ACC112 (cell line): ENCODE data around the gene YJEFN3.

Experiments used
- H2AFZ ChIP-seq: fragments of 200-600 bp; sonication (generic); one replicate; pipeline ENCODE4 v1.6.0; 2017; ENCODE audit warnings: antibody characterized with exemption, low read length; ENCODE audit not compliant: unreplicated experiment
- H3K27ac ChIP-seq: fragments of 200-600 bp; sonication (generic); 2 replicates; pipeline ENCODE4 v1.5.1; 2014; ENCODE audit warnings: low read depth, mild to moderate bottlenecking, antibody characterized with exemption, low read length, moderate library complexity
- H3K27me3 ChIP-seq: fragments of 200-600 bp; sonication (generic); 2 replicates; pipeline ENCODE4 v1.6.1; 2014; ENCODE audit warnings: mild to moderate bottlenecking, antibody characterized with exemption, low read length, moderate library complexity, mixed read lengths; ENCODE audit not compliant: insufficient read depth
- H3K36me3 ChIP-seq: fragments of 200-600 bp; sonication (generic); 2 replicates; pipeline ENCODE4 v1.6.1; 2016; ENCODE audit warnings: mild to moderate bottlenecking, antibody characterized with exemption, low read length, moderate library complexity, mixed read lengths; ENCODE audit not compliant: insufficient read depth
- H3K4me1 ChIP-seq: fragments of 200-600 bp; sonication (generic); one replicate; pipeline ENCODE4 v1.6.1; 2016; ENCODE audit warnings: low read length, mixed read lengths; ENCODE audit not compliant: insufficient read depth, unreplicated experiment, control insufficient read depth
- H3K4me3 ChIP-seq: fragments of 200-600 bp; sonication (generic); 2 replicates; pipeline ENCODE4 v1.5.1; 2014; ENCODE audit warnings: mild to moderate bottlenecking, low read depth, low read length
- H3K79me2 ChIP-seq: fragments of 200-600 bp; sonication (generic); one replicate; pipeline ENCODE4 v1.6.0; 2016; ENCODE audit warnings: low read length; ENCODE audit not compliant: control insufficient read depth, unreplicated experiment, insufficient read depth

YJEFN3 gene

DNA sequence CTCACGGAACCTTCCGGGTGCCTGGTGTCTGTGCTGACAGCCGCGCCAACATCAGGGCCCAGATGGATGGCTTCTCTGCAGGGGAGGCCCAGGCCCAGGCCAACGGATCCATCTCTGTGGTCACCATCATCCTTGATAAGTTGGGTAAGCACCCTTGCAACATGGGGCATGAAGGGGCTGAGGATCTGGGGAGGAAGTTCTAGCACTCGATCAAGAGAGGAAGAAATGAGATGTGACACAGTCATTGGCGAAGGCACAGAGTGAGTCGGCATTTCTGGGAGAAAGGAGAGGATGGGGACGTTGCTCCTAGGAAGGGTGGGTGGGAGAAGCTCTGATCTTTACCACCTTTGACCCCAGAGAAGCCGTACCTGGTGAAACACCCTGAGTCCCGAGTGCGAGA, 13.8 kb downstream of the YJEFN3 start:
- Histone ChIP-seq H3K79me2 (no peaks in the 10 kb centered on the region), H3K27ac (no peak overlapping the region), H3K4me1 (peaks cover 4% of the 10 kb centered on the region), H3K27me3 (no peaks in the 10 kb centered on the region), H3K36me3 (no peaks in the 10 kb centered on the region), H3K4me3 (no peak overlapping the region), H2AFZ (no peak overlapping the region)

DNA sequence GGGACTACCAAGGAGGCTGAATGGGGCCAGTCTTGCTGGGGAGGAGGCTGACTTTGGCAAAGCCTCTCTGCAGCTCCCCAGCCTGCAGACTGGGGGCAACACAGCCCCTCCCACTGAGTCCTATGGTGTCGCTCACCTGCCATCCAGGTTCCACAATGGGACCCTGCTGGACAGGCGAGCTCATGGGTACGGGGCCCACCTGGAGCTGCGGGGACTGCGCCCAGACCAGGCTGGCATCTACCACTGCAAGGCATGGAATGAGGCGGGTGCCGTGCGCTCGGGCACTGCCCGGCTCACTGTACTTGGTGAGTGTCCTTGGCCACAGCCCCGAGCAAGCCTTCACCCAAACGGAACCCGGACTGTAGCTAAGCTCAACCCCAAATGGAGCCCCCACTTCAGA, 14.4 kb downstream of the YJEFN3 start:
- Histone ChIP-seq H3K27me3 (no peaks in the 10 kb centered on the region), H3K4me3 (no peak overlapping the region), H2AFZ (no peak overlapping the region), H3K27ac (no peak overlapping the region), H3K79me2 (no peaks in the 10 kb centered on the region), H3K4me1 (peaks cover 4% of the 10 kb centered on the region), H3K36me3 (no peaks in the 10 kb centered on the region)

DNA sequence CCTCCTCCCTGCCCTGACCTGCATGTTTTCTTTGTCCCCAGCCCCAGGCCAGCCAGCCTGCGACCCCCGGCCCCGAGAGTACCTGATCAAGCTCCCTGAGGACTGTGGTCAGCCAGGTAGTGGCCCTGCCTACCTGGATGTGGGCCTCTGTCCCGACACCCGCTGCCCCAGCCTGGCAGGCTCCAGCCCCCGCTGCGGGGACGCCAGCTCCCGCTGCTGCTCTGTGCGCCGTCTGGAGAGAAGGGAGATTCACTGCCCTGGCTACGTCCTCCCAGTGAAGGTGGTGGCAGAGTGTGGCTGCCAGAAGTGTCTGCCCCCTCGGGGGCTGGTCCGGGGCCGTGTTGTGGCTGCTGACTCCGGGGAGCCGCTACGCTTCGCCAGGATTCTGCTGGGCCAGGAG, 14.9 kb downstream of the YJEFN3 start:
- Histone ChIP-seq H3K79me2 (no peaks in the 10 kb centered on the region), H3K36me3 (no peaks in the 10 kb centered on the region), H3K4me1 (no peaks in the 10 kb centered on the region), H3K27me3 (no peaks in the 10 kb centered on the region), H2AFZ (no peak overlapping the region), H3K4me3 (no peak overlapping the region), H3K27ac (no peak overlapping the region)

DNA sequence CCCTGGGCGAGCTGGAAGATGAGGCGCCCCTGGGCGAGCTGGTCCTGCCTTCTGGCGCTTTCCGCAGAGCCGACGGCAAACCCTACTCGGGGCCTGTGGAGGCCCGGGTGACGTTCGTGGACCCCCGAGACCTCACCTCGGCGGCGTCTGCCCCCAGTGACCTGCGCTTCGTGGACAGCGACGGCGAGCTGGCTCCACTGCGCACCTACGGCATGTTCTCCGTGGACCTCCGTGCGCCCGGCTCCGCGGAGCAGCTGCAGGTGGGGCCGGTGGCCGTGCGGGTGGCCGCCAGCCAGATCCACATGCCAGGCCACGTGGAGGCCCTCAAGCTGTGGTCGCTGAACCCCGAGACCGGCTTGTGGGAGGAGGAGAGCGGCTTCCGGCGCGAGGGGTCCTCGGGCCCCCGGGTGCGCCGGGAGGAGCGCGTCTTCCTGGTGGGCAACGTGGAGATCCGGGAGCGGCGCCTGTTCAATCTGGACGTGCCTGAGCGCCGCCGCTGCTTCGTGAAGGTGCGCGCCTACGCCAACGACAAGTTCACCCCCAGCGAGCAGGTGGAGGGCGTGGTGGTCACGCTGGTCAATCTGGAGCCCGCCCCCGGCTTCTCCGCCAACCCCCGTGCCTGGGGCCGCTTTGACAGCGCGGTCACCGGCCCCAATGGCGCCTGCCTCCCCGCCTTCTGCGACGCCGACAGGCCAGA, 15.7 kb downstream of the YJEFN3 start:
- Histone ChIP-seq H3K27ac (no peak overlapping the region), H3K27me3 (no peaks in the 10 kb centered on the region), H2AFZ (no peak overlapping the region), H3K4me1 (no peaks in the 10 kb centered on the region), H3K79me2 (no peaks in the 10 kb centered on the region), H3K4me3 (no peak overlapping the region), H3K36me3 (no peaks in the 10 kb centered on the region)

DNA sequence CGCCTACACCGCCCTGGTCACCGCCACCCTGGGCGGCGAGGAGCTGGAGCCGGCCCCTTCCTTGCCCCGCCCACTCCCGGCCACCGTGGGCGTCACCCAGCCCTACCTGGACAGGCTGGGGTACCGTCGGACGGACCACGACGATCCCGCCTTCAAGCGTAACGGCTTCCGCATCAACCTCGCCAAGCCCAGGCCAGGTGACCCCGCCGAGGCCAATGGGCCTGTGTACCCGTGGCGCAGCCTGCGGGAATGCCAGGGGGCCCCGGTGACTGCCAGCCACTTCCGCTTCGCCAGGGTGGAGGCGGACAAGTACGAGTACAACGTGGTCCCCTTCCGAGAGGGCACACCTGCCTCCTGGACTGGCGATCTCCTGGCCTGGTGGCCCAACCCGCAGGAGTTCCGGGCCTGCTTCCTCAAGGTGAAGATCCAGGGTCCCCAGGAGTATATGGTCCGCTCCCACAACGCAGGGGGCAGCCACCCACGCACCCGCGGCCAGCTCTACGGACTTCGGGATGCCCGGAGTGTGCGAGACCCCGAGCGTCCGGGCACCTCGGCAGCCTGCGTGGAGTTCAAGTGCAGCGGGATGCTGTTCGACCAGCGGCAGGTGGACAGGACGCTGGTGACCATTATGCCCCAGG, 16.4 kb downstream of the YJEFN3 start:
- H3K27ac ChIP-seq = no peak overlapping the region
- H3K36me3 ChIP-seq = no peaks in the 10 kb centered on the region
- H3K4me3 ChIP-seq = no peak overlapping the region
- H3K27me3 ChIP-seq = no peaks in the 10 kb centered on the region
- H3K4me1 ChIP-seq = no peaks in the 10 kb centered on the region
- H3K79me2 ChIP-seq = no peaks in the 10 kb centered on the region
- no peak overlapping the region for H2AFZ ChIP-seq

DNA sequence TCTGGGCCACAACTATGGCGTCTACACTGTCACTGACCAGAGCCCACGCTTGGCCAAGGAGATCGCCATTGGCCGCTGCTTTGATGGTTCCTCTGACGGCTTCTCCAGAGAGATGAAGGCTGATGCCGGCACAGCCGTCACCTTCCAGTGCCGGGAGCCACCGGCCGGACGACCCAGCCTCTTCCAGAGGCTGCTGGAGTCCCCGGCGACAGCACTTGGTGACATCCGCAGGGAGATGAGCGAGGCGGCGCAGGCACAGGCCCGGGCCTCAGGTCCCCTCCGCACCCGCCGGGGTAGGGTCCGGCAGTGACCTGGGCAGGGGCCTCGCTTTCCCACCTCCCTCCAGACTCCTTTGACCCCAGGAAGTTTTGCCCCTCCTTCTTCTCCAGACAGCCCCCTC, 17.0 kb downstream of the YJEFN3 start:
- H3K79me2 ChIP-seq = no peaks in the 10 kb centered on the region
- H2AFZ ChIP-seq = no peak overlapping the region
- H3K27ac ChIP-seq = no peak overlapping the region
- no peaks in the 10 kb centered on the region for H3K27me3 ChIP-seq
- H3K4me3 ChIP-seq = no peak overlapping the region
- H3K36me3 ChIP-seq = no peaks in the 10 kb centered on the region
- H3K4me1 ChIP-seq = no peaks in the 10 kb centered on the region

DNA sequence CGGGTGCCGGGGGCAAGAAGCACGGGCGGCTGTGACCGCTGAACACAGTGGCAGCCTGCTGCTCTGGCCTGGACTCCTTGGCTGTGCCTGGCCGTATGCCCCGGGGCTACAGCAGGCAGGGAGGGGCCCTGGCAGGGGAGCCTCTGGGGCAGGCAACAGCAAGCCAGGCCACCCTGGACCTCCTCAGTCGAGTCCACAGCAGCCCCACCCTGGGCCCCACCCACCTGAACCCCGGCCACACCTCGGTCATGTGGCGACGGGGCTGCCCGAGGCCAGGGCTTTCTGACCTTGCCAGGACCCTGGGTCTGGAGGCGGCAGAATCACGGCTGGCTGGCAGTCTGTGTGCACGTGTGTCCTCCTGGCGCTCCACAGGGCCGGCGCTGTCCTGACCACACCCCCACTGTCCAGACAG, 18.0 kb downstream of the YJEFN3 start:
- H3K27me3 ChIP-seq = no peaks in the 10 kb centered on the region
- no peaks in the 10 kb centered on the region for H3K4me1 ChIP-seq
- no peak overlapping the region for H3K4me3 ChIP-seq
- no peak overlapping the region for H3K27ac ChIP-seq
- no peaks in the 10 kb centered on the region for H3K36me3 ChIP-seq
- H3K79me2 ChIP-seq = no peaks in the 10 kb centered on the region
- no peak overlapping the region for H2AFZ ChIP-seq

DNA sequence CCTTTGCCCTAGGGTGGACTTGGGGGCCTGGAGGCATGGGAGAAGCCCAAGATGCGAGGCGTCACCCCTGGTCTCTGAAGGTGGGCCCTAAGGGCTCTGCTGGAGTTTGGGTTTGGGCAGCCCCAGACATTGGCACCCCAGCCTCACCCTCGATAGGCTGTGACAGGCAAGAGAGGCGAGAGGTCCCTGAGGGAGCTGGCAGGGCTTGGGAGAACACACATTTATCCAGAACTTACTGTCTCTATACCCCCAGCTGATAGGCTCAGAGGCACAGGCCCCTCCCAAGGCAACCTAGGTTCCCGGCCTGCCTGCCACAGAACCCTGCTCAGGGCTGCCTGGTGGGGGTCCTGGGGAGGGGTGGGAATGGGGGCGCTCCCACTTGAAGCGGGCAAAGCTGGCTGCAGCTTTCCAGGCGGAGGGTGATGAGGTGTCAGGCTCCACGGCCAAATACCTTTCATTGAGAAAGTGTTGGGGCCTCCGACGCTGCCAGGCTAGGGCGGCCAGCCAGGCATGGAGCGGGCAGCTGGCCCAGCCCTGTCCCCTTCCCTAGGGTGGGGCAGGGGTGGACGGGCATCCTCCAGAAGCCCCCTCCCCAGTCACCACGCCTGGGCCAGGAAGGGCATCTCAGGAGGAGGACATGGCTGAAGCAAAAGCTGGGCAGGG, 19.1 kb downstream of the YJEFN3 start:
- Histone ChIP-seq H3K4me3 (no peak overlapping the region), H2AFZ (no peak overlapping the region), H3K27me3 (no peaks in the 10 kb centered on the region), H3K36me3 (no peaks in the 10 kb centered on the region), H3K79me2 (no peaks in the 10 kb centered on the region), H3K27ac (no peak overlapping the region), H3K4me1 (no peaks in the 10 kb centered on the region)

DNA sequence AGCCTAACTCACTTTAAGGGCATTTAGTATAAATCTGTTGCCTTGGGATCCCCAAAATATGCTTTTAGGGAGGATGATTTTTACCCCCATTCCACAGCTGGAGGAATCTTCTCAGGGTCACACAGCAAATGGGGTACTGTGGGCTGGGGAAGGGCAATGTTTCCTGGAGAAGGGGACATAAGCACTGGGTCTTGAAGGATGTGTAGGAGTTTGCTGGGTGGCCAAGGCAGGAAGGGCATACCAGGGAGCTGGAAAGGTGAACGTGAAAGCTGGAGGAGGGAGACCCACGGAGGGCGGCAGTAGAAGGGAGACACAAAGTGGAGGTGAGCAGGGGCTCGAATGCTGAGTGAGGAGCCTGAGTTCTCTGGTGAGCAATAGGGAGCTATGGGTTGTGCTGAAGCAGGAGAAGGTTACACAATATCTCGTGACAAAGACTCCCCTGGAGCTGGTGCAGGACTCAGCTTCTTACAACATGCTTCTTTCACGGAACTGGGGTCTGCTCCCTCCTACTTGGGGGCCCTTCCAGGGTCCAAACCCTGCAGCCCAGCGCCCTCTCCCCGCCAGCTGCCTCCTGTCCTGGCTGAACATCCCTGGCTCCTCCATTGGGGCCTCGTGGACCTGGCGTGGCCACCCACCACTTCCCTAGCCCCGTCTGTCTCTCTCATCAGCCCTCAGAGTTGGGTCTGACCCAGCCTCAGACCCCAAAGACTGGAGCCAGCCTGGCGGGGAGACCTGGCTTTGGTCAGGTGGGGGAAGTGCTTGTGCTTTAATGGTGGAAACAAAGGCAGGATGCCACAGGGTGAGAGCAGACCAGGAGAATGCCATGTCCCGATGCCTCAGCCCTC, 20.4 kb downstream of the YJEFN3 start:
- no peak overlapping the region for H3K4me3 ChIP-seq
- no peak overlapping the region for H2AFZ ChIP-seq
- no peaks in the 10 kb centered on the region for H3K79me2 ChIP-seq
- no peaks in the 10 kb centered on the region for H3K36me3 ChIP-seq
- no peak overlapping the region for H3K27ac ChIP-seq
- H3K4me1 ChIP-seq = no peaks in the 10 kb centered on the region
- no peaks in the 10 kb centered on the region for H3K27me3 ChIP-seq

DNA sequence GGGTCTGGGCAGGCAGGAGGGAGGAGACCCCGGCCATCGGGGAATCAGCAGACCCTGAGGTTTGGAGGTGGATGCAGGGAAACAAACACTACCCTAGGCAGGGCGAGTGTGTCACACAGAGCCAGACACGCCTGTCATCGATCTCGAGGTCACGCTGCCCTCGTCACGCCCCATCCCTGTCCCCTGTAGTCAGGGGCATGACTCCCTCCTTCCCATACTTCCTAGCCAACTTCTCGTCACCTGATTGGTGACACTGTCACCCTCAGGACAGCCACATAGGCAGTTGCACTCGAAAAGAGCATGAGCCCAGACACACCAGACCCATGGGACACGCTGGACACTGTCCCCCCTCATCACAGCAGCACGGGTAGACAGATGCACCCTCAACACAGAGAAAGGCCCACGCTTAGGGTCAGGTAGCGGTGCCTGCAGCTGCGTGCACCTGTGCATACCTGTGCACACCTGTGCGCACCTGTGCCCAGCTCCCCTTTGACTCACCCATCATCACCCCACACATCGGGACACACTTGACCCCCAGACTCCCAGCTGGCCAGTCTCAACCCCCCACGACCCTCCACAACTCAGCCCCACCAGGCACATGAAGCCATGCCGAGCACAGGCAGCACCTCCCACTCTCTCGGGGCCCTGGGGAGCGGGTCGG, 21.2 kb downstream of the YJEFN3 start:
- Histone ChIP-seq H3K36me3 (no peaks in the 10 kb centered on the region), H3K79me2 (no peaks in the 10 kb centered on the region), H3K4me3 (no peak overlapping the region), H3K4me1 (no peaks in the 10 kb centered on the region), H3K27me3 (no peaks in the 10 kb centered on the region), H3K27ac (no peak overlapping the region), H2AFZ (no peak overlapping the region)
